ENCODE results near the gene NRXN3. TPM values are rescaled to one million over a fixed set of nuclear protein-coding genes. Genes with fewer than 3 reads are reported as not detected.

Gene NRXN3
- total and polyA plus RNA-seq, 2 experiments from 2014 or later, result 1.0 to 1.8 TPM

DNA sequence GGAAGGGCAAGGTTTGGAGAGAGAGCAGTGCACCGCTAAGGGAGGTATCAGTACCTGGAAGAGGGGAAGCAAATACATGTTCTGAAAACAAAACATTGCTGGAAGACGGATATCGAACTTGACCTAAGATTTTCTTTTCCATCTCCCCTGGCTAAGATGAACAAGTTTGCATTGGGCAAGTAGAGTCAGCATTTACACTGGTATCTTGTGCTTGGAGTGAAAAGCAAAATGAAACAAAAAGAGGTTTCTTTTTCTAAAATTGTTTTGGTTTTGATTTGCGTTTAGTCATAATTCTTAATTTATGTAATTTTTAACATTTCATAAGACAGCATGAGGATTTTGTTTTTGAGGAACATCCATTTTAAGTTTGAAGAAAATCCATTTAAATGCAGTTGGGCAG, 881.6 kb downstream of the NRXN3 start:
- no peaks in the 10 kb centered on the region for H3K27me3 Mint-ChIP-seq (ENCODE audit: insufficient read depth, low read depth, poor library complexity)
- H3F3A ChIP-seq (replicated peaks; ENCODE audit: low read depth), result no peaks in the 10 kb centered on the region
- TF ChIP-seq ZNF114 (CRISPR knock-in tag; IDR thresholded peaks at IDR 0.05) (no peak), ZNF331 (CRISPR knock-in tag; IDR thresholded peaks at IDR 0.05; ENCODE audit: low read depth) (no peak), CREB1 (CRISPR knock-in tag; IDR thresholded peaks at IDR 0.05; ENCODE audit: low read depth) (no peak), NANOG (IDR thresholded peaks at IDR 0.05; ENCODE audit: borderline replicate concordance) (no peak)
- no peak overlapping the region for H3K4me3 Mint-ChIP-seq
- H4K20me1 ChIP-seq (replicated peaks; ENCODE audit: insufficient read depth), result no peaks in the 10 kb centered on the region
- DNase-seq (ENCODE audit: low spot score), result no peak
- ATAC-seq, result no peak
- H3K9me3 Mint-ChIP-seq, result no peaks in the 10 kb centered on the region
- H3K4me3 ChIP-seq, result no peak overlapping the region
- no peak overlapping the region for H3K4me2 ChIP-seq
- no peak overlapping the region for H2AFZ ChIP-seq
- no peaks in the 10 kb centered on the region for H3K4me1 ChIP-seq (ENCODE audit: insufficient read depth)
- H3K4me1 Mint-ChIP-seq, result peaks cover 6% of the 10 kb centered on the region
- H3K79me2 ChIP-seq (replicated peaks; ENCODE audit: insufficient read depth), result no peaks in the 10 kb centered on the region
- no peak overlapping the region for H3K27ac Mint-ChIP-seq
- H3K36me3 ChIP-seq (ENCODE audit: insufficient read depth), result no peaks in the 10 kb centered on the region
- H3K9me2 ChIP-seq (ENCODE audit: insufficient read depth), result no peaks in the 10 kb centered on the region
- H3K36me3 Mint-ChIP-seq (ENCODE audit: low read depth), result no peaks in the 10 kb centered on the region
- no peaks in the 10 kb centered on the region for H3K27me3 ChIP-seq (ENCODE audit: insufficient read depth)
- no peak overlapping the region for H3K27ac ChIP-seq (ENCODE audit: low read depth)

DNA sequence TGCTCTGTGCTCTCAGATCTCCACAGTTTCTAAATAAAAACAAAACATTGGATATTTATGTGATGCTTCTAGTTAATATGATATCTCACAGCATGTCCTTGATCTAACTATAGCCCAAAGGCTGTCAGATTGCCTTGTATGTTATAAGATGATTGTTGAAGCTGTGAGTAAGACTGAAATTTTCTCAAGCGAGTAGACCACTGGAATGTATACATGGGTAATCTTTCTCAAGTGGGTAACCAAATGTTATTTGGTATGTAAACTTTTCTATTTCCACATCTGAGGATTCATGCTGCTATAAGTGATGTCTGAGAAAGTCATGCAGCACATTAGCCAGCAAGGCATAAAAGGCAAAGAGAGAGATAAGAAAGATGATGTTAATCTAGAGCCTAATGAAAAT, 886.7 kb downstream of the NRXN3 start:
- H3K27me3 ChIP-seq (ENCODE audit: insufficient read depth), result no peaks in the 10 kb centered on the region
- Mint-ChIP-seq H3K27ac (no peak overlapping the region), H3K36me3 (ENCODE audit: low read depth) (no peaks in the 10 kb centered on the region), H3K4me1 (0 out of 3 replicates have a peak, but pooled peaks cover 5% of the 10 kb centered on the region), H3K27me3 (ENCODE audit: insufficient read depth, low read depth, poor library complexity) (peaks cover 3% of the 10 kb centered on the region), H3K9me3 (no peaks in the 10 kb centered on the region), H3K4me3 (no peak overlapping the region)
- no peak for DNase-seq (ENCODE audit: low spot score)
- H2AFZ ChIP-seq, result no peak overlapping the region
- H3K4me2 ChIP-seq, result no peak overlapping the region
- H3K9me2 ChIP-seq (ENCODE audit: insufficient read depth), result no peaks in the 10 kb centered on the region
- TF ChIP-seq EZH2phosphoT487 (IDR thresholded peaks at IDR 0.05; ENCODE audit: unreplicated experiment) (no peak), EZH2 (IDR thresholded peaks at IDR 0.05; ENCODE audit: low read depth, unreplicated experiment) (no peak), CREB1 (CRISPR knock-in tag; IDR thresholded peaks at IDR 0.05; ENCODE audit: low read depth) (no peak)
- TF ChIP-seq, protein P1, sequence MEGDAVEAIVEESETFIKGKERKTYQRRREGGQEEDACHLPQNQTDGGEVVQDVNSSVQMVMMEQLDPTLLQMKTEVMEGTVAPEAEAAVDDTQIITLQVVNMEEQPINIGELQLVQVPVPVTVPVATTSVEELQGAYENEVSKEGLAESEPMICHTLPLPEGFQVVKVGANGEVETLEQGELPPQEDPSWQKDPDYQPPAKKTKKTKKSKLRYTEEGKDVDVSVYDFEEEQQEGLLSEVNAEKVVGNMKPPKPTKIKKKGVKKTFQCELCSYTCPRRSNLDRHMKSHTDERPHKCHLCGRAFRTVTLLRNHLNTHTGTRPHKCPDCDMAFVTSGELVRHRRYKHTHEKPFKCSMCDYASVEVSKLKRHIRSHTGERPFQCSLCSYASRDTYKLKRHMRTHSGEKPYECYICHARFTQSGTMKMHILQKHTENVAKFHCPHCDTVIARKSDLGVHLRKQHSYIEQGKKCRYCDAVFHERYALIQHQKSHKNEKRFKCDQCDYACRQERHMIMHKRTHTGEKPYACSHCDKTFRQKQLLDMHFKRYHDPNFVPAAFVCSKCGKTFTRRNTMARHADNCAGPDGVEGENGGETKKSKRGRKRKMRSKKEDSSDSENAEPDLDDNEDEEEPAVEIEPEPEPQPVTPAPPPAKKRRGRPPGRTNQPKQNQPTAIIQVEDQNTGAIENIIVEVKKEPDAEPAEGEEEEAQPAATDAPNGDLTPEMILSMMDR (conservative IDR thresholded peaks at IDR 0.05; ENCODE audit: low read depth in 2 of 2), result no peak
- no peaks in the 10 kb centered on the region for H3K36me3 ChIP-seq (ENCODE audit: insufficient read depth)
- H3K4me3 ChIP-seq, result no peak overlapping the region
- ATAC-seq, result no peak
- H4K20me1 ChIP-seq (replicated peaks; ENCODE audit: insufficient read depth), result no peaks in the 10 kb centered on the region
- H3K79me2 ChIP-seq (replicated peaks; ENCODE audit: insufficient read depth), result no peaks in the 10 kb centered on the region
- no peaks in the 10 kb centered on the region for H3F3A ChIP-seq (replicated peaks; ENCODE audit: low read depth)
- H3K4me1 ChIP-seq (ENCODE audit: insufficient read depth), result no peaks in the 10 kb centered on the region
- H3K27ac ChIP-seq (ENCODE audit: low read depth), result no peak overlapping the region

DNA sequence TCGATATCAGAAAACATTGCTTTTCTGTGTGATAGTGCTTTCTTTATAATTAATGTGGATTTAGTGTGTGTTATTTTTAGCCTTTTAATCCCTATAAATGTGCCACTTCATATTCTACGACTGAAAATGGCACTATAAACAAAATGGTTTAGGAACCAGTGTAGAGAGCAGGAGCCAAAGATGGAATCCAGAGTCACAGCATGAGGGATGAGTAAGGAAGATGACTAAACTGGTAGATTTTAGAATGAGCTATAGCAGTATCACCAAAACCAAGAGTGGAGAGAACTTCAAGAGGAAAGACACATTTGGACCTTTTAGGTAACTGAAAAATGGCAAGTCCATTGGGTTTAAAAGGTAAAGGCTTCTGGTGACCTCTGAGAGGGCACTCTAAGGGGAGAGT, 887.2 kb downstream of the NRXN3 start:
- TF ChIP-seq EZH2phosphoT487 (IDR thresholded peaks at IDR 0.05; ENCODE audit: unreplicated experiment), result no peak
- no peak for TF ChIP-seq STAT1 (IDR thresholded peaks at IDR 0.05; ENCODE audit: unreplicated experiment)
- TF ChIP-seq ZNF114 (CRISPR knock-in tag; IDR thresholded peaks at IDR 0.05), result no peak
- Histone ChIP-seq H3K9me2 (ENCODE audit: insufficient read depth) (no peaks in the 10 kb centered on the region), H4K20me1 (replicated peaks; ENCODE audit: insufficient read depth) (no peaks in the 10 kb centered on the region), H3K4me2 (no peak overlapping the region), H3F3A (replicated peaks; ENCODE audit: low read depth) (no peaks in the 10 kb centered on the region), H3K27me3 (ENCODE audit: insufficient read depth) (no peaks in the 10 kb centered on the region), H3K27ac (ENCODE audit: low read depth) (no peak overlapping the region), H3K4me3 (no peak overlapping the region), H2AFZ (no peak overlapping the region), H3K36me3 (ENCODE audit: insufficient read depth) (no peaks in the 10 kb centered on the region), H3K4me1 (ENCODE audit: insufficient read depth) (no peaks in the 10 kb centered on the region), H3K79me2 (replicated peaks; ENCODE audit: insufficient read depth) (no peaks in the 10 kb centered on the region)
- DNase-seq (ENCODE audit: low spot score) (no peak), ATAC-seq (no peak)
- Mint-ChIP-seq H3K9me3 (no peaks in the 10 kb centered on the region), H3K27me3 (ENCODE audit: insufficient read depth, low read depth, poor library complexity) (peaks cover 3% of the 10 kb centered on the region), H3K4me1 (peaks cover 7% of the 10 kb centered on the region; the same call in 1 of the 3 replicates), H3K27ac (no peak overlapping the region), H3K4me3 (no peak overlapping the region), H3K36me3 (ENCODE audit: low read depth) (no peaks in the 10 kb centered on the region)

Data from GM23338 (cell line).